ENCODE measurements around the gene PTPRG. TPM values are rescaled to one million over a fixed set of nuclear protein-coding genes. Genes with fewer than 3 reads are reported as not detected.
"Not testable (repeated sequence)": the region's sequence is repeated elsewhere in the genome, so short reads cannot be mapped to it uniquely, and the experiment has no call there.

PTPRG gene
- total and polyA plus RNA-seq, 2 experiments from 2014 or later = 8.5 to 34.9 TPM

- WGBS (ENCODE audit: low lambda C conversion rate, missing lambda C conversion rate) = 87% methylated on average over 4 of the region's 4 CpGs
- DNase-seq (ENCODE audit: low spot score) = no peak
Observed at GRCh38 chr3:62035402-62036057, 474.2 kb downstream of the PTPRG start.

DNA sequence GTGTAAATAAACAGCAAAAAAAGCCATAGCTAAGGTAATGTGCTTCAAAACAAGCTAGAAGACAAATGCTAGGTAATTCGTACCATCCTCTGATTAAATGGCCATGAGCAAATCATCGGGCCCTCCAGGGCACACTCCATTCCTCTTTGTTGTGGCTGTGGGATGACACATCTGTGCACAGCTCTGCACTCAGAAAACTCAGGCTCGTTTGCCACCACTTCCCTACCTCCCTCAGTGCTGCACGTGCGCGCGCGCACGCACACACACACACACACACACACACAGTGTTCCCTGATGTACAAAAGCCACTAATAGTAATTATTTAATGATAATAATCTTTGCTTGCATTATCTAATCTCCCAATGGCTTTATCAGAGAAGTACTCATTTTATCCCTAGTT is 475.4 kb downstream of the PTPRG start:
- H3K79me2 ChIP-seq = no peaks in the 10 kb centered on the region
- H3K4me2 ChIP-seq = no peak overlapping the region
- H3K9me2 ChIP-seq (replicated peaks; ENCODE audit: insufficient read depth) = no peaks in the 10 kb centered on the region
- no peak for DNase-seq (ENCODE audit: low spot score)
- no peaks in the 10 kb centered on the region for H3K4me1 ChIP-seq (ENCODE audit: insufficient read depth)
- H3K4me3 ChIP-seq = no peak overlapping the region
- no peaks in the 10 kb centered on the region for H3K9me3 ChIP-seq (ENCODE audit: low read depth)
- no peaks in the 10 kb centered on the region for H3K27me3 ChIP-seq
- TF ChIP-seq CTCF (IDR thresholded peaks at IDR 0.05; ENCODE audit: poor library complexity) (no peak), EZH2 (IDR thresholded peaks at IDR 0.05; ENCODE audit: borderline replicate concordance) (no peak), EZH2phosphoT487 (IDR thresholded peaks at IDR 0.05; ENCODE audit: low read depth, severe bottlenecking, unreplicated experiment) (no peak)
- WGBS (ENCODE audit: low lambda C conversion rate, missing lambda C conversion rate) = 86% methylated on average over 9 of the region's 9 CpGs
- H2AFZ ChIP-seq = no peak overlapping the region
- H3K36me3 ChIP-seq (replicated peaks; ENCODE audit: insufficient read depth, low read depth) = no peaks in the 10 kb centered on the region
- H3K27ac ChIP-seq = no peak overlapping the region
- no peaks in the 10 kb centered on the region for H4K20me1 ChIP-seq (ENCODE audit: insufficient read depth, poor library complexity, severe bottlenecking)

More at GRCh38 chr3:62035402-62036057, 474.2 kb downstream of the PTPRG start:
- H4K20me1 ChIP-seq (ENCODE audit: insufficient read depth, poor library complexity, severe bottlenecking) = no peaks in the 10 kb centered on the region
- no peaks in the 10 kb centered on the region for H3K36me3 ChIP-seq (replicated peaks; ENCODE audit: insufficient read depth, low read depth)
- H3K4me3 ChIP-seq = no peak overlapping the region
- no peaks in the 10 kb centered on the region for H3K27me3 ChIP-seq
- H2AFZ ChIP-seq = no peak overlapping the region
- no peaks in the 10 kb centered on the region for H3K4me1 ChIP-seq (ENCODE audit: insufficient read depth)
- no peaks in the 10 kb centered on the region for H3K9me2 ChIP-seq (replicated peaks; ENCODE audit: insufficient read depth)
- TF ChIP-seq EZH2phosphoT487 (IDR thresholded peaks at IDR 0.05; ENCODE audit: low read depth, severe bottlenecking, unreplicated experiment) (no peak), CTCF (IDR thresholded peaks at IDR 0.05; ENCODE audit: poor library complexity) (no peak), EZH2 (IDR thresholded peaks at IDR 0.05; ENCODE audit: borderline replicate concordance) (no peak)
- no peak overlapping the region for H3K4me2 ChIP-seq
- no peak overlapping the region for H3K27ac ChIP-seq
- H3K9me3 ChIP-seq (ENCODE audit: low read depth) = no peaks in the 10 kb centered on the region
- no peaks in the 10 kb centered on the region for H3K79me2 ChIP-seq

DNA sequence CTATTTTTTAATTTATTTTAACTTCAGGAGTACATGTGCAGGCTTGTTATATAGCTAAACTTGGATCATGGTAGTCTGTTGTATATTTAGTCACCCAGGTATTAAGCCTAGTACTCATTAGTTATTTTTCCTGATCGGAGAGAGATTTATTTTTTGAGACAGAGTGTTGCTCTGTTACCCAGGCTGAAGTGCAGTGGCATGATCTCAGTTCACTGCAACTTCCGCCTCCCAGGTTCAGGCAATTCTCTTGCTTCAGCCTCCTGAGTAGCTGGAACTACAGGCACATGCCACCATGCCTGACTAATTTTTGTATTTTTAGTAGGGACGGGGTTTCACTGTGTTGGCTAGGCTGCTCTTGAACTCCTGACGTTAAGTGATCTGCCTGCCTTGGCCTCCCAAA is 477.4 kb downstream of the PTPRG start:
- DNase-seq (ENCODE audit: low spot score); H3K27me3 ChIP-seq; H2AFZ ChIP-seq; H3K9me2 ChIP-seq (replicated peaks; ENCODE audit: insufficient read depth); H3K4me3 ChIP-seq; H4K20me1 ChIP-seq (ENCODE audit: insufficient read depth, poor library complexity, severe bottlenecking); H3K79me2 ChIP-seq; H3K4me1 ChIP-seq (ENCODE audit: insufficient read depth); H3K9me3 ChIP-seq (ENCODE audit: low read depth); H3K27ac ChIP-seq; H3K36me3 ChIP-seq (replicated peaks; ENCODE audit: insufficient read depth, low read depth); H3K4me2 ChIP-seq: not testable (repeated sequence)
- 97% methylated on average over 4 of the region's 4 CpGs for WGBS (ENCODE audit: low lambda C conversion rate, missing lambda C conversion rate)

- no peak for DNase-seq (ENCODE audit: low spot score)
- H3K27me3 ChIP-seq = no peaks in the 10 kb centered on the region
- no peaks in the 10 kb centered on the region for H3K9me3 ChIP-seq (ENCODE audit: low read depth)
- H3K4me3 ChIP-seq = no peak overlapping the region
- no peaks in the 10 kb centered on the region for H3K9me2 ChIP-seq (replicated peaks; ENCODE audit: insufficient read depth)
- H3K4me2 ChIP-seq = no peak overlapping the region
- TF ChIP-seq EZH2 (IDR thresholded peaks at IDR 0.05; ENCODE audit: borderline replicate concordance) (no peak), CTCF (IDR thresholded peaks at IDR 0.05; ENCODE audit: poor library complexity) (no peak), EZH2phosphoT487 (IDR thresholded peaks at IDR 0.05; ENCODE audit: low read depth, severe bottlenecking, unreplicated experiment) (no peak)
- no peak overlapping the region for H3K27ac ChIP-seq
- no peaks in the 10 kb centered on the region for H4K20me1 ChIP-seq (ENCODE audit: insufficient read depth, poor library complexity, severe bottlenecking)
- H3K79me2 ChIP-seq = no peaks in the 10 kb centered on the region
- no peak overlapping the region for H2AFZ ChIP-seq
- H3K4me1 ChIP-seq (ENCODE audit: insufficient read depth) = no peaks in the 10 kb centered on the region
- H3K36me3 ChIP-seq (replicated peaks; ENCODE audit: insufficient read depth, low read depth) = no peaks in the 10 kb centered on the region
- WGBS (ENCODE audit: low lambda C conversion rate, missing lambda C conversion rate) = 88% methylated on average over 7 of the region's 7 CpGs
Observed at GRCh38 chr3:62039586-62039985, 478.2 kb downstream of the PTPRG start.
